B cell (primary cell): Measurements from ENCODE around the gene GNAS.

Experiments
- CTCF ChIP-seq: fragments of 200-600 bp; IDR thresholded peaks from one replicate; pipeline ENCODE4 v1.8.0; 2022; ENCODE audit warnings: antibody characterized with exemption, mild to moderate bottlenecking
- EZH2 ChIP-seq: IDR thresholded peaks from 2 replicates; pipeline ENCODE4 v1.6.1; 2012; ENCODE audit warnings: borderline replicate concordance, low read depth, mild to moderate bottlenecking, moderate library complexity, low read length; ENCODE audit not compliant: insufficient read depth, poor library complexity, severe bottlenecking

- TF ChIP-seq CTCF = no peak
- no peak for TF ChIP-seq EZH2
Measured at GRCh38 chr20:58833921-58834320, 18.6 kb upstream of the GNAS start.
